HCT116 (cell line): ENCODE data around the gene OR9Q2. TPM values are rescaled to one million over a fixed set of nuclear protein-coding genes. Genes with fewer than 3 reads are reported as not detected.

Experiments used
- ATAC-seq: fragments of 200-7000 bp; cut with Tn5 transposase; 2 replicates; pipeline ENCODE4 v1.9.1; 2020; ENCODE audit warnings: mild to moderate bottlenecking, moderate library complexity
- BruUV-seq: library from RNA; stranded (reverse); fragments of 400-500 nt; replicated peaks from 2 replicates; lab custom pipeline; 2021; lab: Mats Ljungman, UMichigan
- CTCF ChIA-PET: fragments of 300-600 bp; sonication (Branson Sonifier 250); formaldehyde crosslinking; loops from one replicate; lab custom pipeline; 2021; ENCODE audit warnings: antibody characterized with exemption; lab: Charles Lee
- POLR2A ChIA-PET: fragments of 300-600, 350-600 bp; sonication (Branson Sonifier 250); formaldehyde crosslinking; loops from one replicate; lab custom pipeline; 2021; ENCODE audit warnings: antibody characterized with exemption; lab: Charles Lee
- RAD21 ChIA-PET, 2 experiments: fragments of 300-600 bp; sonication (Branson Sonifier 250); formaldehyde crosslinking; loops; one replicate each; lab custom pipeline; 2023; ENCODE audit warnings: low total read pairs in 2 of 2; ENCODE audit not compliant: uncharacterized antibody in 2 of 2, unreplicated experiment in 2 of 2, low non-redundant PET in 1 of 2; lab: Charles Lee
- DNase-seq: peaks from one replicate; pipeline ENCODE4 v3.0.0-alpha.2; 2010; ENCODE audit warnings: low read depth, low spot score
- H2AFZ ChIP-seq: fragments of 200-600 bp; shearing (Covaris generic), sonication (generic); 2 replicates; pipeline ENCODE4 v1.6.1; 2017; ENCODE audit warnings: low read depth, mixed run types, mixed read lengths, antibody characterized with exemption, low read length; ENCODE audit not compliant: poor library complexity, severe bottlenecking
- H3K27ac ChIP-seq: 2 replicates; pipeline ENCODE4 v1.5.1; 2012; ENCODE audit warnings: low read depth, low read length
- H3K27me3 ChIP-seq: fragments of 200-600 bp; sonication (generic); 2 replicates; pipeline ENCODE4 v1.6.1; 2016; ENCODE audit warnings: mixed run types, low read length, mixed read lengths; ENCODE audit not compliant: insufficient read depth
- H3K36me3 ChIP-seq, 2 experiments: fragments of 200-500 bp in 1 of 2; fragments of 200-600 bp in 1 of 2; sonication (Bioruptor generic) in 1 of 2; sonication (generic) in 1 of 2; 2 replicates each; pipeline versions ENCODE4 v1.5.1 to v1.6.1; 2014 to 2016; ENCODE audit warnings: low read length in 2 of 2, inconsistent platforms in 1 of 2, mixed read lengths in 1 of 2, mixed run types in 1 of 2; ENCODE audit not compliant: insufficient read depth in 2 of 2, control insufficient read depth in 1 of 2
- H3K4me1 ChIP-seq, 2 experiments: fragments of 200-600 bp in 1 of 2; sonication (generic) in 1 of 2; 2 replicates each; pipeline versions ENCODE4 v1.5.1 to v1.6.1; 2012 to 2017; ENCODE audit warnings: low read length in 2 of 2, inconsistent platforms in 1 of 2, mild to moderate bottlenecking in 1 of 2, mixed read lengths in 1 of 2, mixed run types in 1 of 2, moderate library complexity in 1 of 2; ENCODE audit not compliant: insufficient read depth in 2 of 2, control insufficient read depth in 1 of 2
- H3K4me2 ChIP-seq: fragments of 200-600 bp; sonication (generic); 2 replicates; pipeline ENCODE4 v1.6.1; 2017; ENCODE audit warnings: mixed run types, low read length, mixed read lengths
- H3K4me3 ChIP-seq, 2 experiments: fragments of 200-600 bp in 1 of 2; sonication (generic) in 1 of 2; replicated peaks in 1 of 2; 2 replicates each; pipeline ENCODE4 v1.5.1; 2011 to 2016; ENCODE audit warnings: low read length in 2 of 2, control low read depth in 1 of 2, low read depth in 1 of 2, mild to moderate bottlenecking in 1 of 2, mixed read lengths in 1 of 2, mixed run types in 1 of 2
- H3K79me2 ChIP-seq: fragments of 200-600 bp; sonication (generic); 2 replicates; pipeline ENCODE4 v1.6.1; 2017; ENCODE audit warnings: mild to moderate bottlenecking, mixed run types, low read length, moderate library complexity, mixed read lengths; ENCODE audit not compliant: insufficient read depth
- H3K9ac ChIP-seq: fragments of 200-600 bp; sonication (generic); 2 replicates; pipeline ENCODE4 v1.6.1; 2016; ENCODE audit warnings: low read length, mixed read lengths
- H3K9me2 ChIP-seq: fragments of 200-600 bp; sonication (generic), shearing (Covaris generic); 2 replicates; pipeline ENCODE4 v1.6.1; 2017; ENCODE audit warnings: mixed run types, mild to moderate bottlenecking, moderate library complexity; ENCODE audit not compliant: insufficient read depth
- H3K9me3 ChIP-seq, 2 experiments: fragments of 200-500 bp in 1 of 2; fragments of 200-600 bp in 1 of 2; sonication (Bioruptor generic) in 1 of 2; sonication (generic) in 1 of 2; 2 replicates each; pipeline ENCODE4 v1.6.1; 2014 to 2017; ENCODE audit warnings: low read length in 2 of 2, mixed read lengths in 2 of 2, inconsistent platforms in 1 of 2, low read depth in 1 of 2, mild to moderate bottlenecking in 1 of 2, mixed run types in 1 of 2, moderate library complexity in 1 of 2; ENCODE audit not compliant: control insufficient read depth in 1 of 2, insufficient read depth in 1 of 2
- H4K20me1 ChIP-seq: fragments of 200-600 bp; sonication (generic), shearing (Covaris generic); 2 replicates; pipeline ENCODE4 v1.6.1; 2017; ENCODE audit warnings: mixed run types, mild to moderate bottlenecking, moderate library complexity; ENCODE audit not compliant: insufficient read depth
- CBX3 ChIP-seq: IDR thresholded peaks from 2 replicates; pipeline ENCODE4 v1.6.1; 2012; ENCODE audit warnings: low read depth
- EGR1 ChIP-seq: IDR thresholded peaks from 2 replicates; pipeline ENCODE4 v1.6.1; 2012; ENCODE audit warnings: low read depth
- FOSL1 ChIP-seq: IDR thresholded peaks from 2 replicates; pipeline ENCODE4 v1.6.1; 2012; ENCODE audit warnings: low read depth
- RAD21 ChIP-seq: IDR thresholded peaks from 2 replicates; pipeline ENCODE4 v1.6.1; 2012; ENCODE audit warnings: low read depth, mild to moderate bottlenecking
- SP1 ChIP-seq: IDR thresholded peaks from 2 replicates; pipeline ENCODE4 v1.6.1; 2012; ENCODE audit warnings: low read depth
- TCF7L2 ChIP-seq: IDR thresholded peaks from 2 replicates; pipeline ENCODE4 v1.7.0; 2011; ENCODE audit warnings: borderline replicate concordance, inconsistent platforms; ENCODE audit not compliant: insufficient read depth, insufficient read length; ENCODE audit errors: extremely low read depth
- YY1 ChIP-seq: IDR thresholded peaks from 2 replicates; pipeline ENCODE4 v1.6.1; 2011; ENCODE audit warnings: low read length, low read depth, moderate library complexity, mild to moderate bottlenecking; ENCODE audit not compliant: insufficient replicate concordance; ENCODE audit errors: extremely low read depth
- ZFX ChIP-seq: fragments of 450-650 bp; IDR thresholded peaks from 2 replicates; pipeline ENCODE4 v1.6.1; 2017
- ZNF274 ChIP-seq: fragments of 200-500 bp; sonication (Bioruptor generic); IDR thresholded peaks from 2 replicates; pipeline ENCODE4 v1.6.1; 2014; ENCODE audit warnings: mild to moderate bottlenecking, low read depth, low read length, inconsistent platforms
- intact Hi-C: fragments of 100-400 bp; cut with micrococcal nuclease; formaldehyde crosslinking; loops from 2 replicates; pipeline ENCODE4 v1.10.0; 2022
- total RNA-seq: library from RNA; stranded (reverse); gene quantifications from one replicate; pipeline ENCODE4 v1.2.1, GENCODE V29; 2021; ENCODE audit not compliant: unreplicated experiment
- TF ChIP-seq, protein P1 (sequence below): IDR thresholded peaks from 2 replicates; pipeline ENCODE4 v1.6.1; 2011; ENCODE audit warnings: mild to moderate bottlenecking, low read length, moderate library complexity; ENCODE audit not compliant: insufficient replicate concordance; ENCODE audit errors: extremely low read depth

Gene OR9Q2
- total RNA-seq, 1 experiment from 2014 or later: not detected

- peaks cover 7% of the 10 kb centered on the region; the same call in 1 of the 2 replicates for H3K27me3 ChIP-seq
- no peaks in the 10 kb centered on the region for H3K79me2 ChIP-seq
- TF ChIP-seq YY1 (no peak), CBX3 (no peak), ZFX (no peak), TCF7L2 (no peak), SP1 (no peak), ZNF274 (no peak), RAD21 (no peak)
- intact Hi-C loops: no loop called here
- ChIA-PET POLR2A (no interaction called here), CTCF (no interaction called here), RAD21 (no interaction called here)
- H3K27ac ChIP-seq: no peak overlapping the region
- no peak for ATAC-seq
- H4K20me1 ChIP-seq: no peaks in the 10 kb centered on the region
- BruUV-seq: no TSS peak
- H3K4me2 ChIP-seq: no peak overlapping the region
- H2AFZ ChIP-seq: no peak overlapping the region
- no peak for DNase-seq
- no peak overlapping the region for H3K9ac ChIP-seq
- H3K36me3 ChIP-seq: no peaks in the 10 kb centered on the region
- H3K9me3 ChIP-seq: no peaks in the 10 kb centered on the region
- no peaks in the 10 kb centered on the region for H3K9me2 ChIP-seq
- H3K4me1 ChIP-seq: no peaks in the 10 kb centered on the region
- H3K4me3 ChIP-seq: no peak overlapping the region
Measured at GRCh38 chr11:58192229-58192628, 3.4 kb downstream of the OR9Q2 start.

DNA sequence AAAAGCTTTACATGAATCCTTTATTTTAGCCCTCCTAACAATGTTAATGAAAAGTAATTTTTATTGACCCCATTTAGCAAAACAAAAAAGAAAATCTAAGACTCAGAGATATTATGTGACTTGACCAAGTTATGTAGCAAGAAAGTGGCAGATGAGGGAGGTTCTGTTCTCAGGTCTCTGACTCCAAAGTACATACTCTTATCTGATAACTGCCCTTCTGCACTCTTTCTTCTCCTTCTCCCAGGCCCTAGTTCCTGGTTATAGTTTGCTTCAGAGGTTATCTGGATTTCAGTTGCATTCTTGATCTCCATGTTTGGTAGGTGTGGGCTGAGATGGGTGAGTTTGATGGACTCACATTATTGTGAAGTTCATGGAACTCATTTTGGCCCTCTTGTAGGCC is 4.5 kb downstream of the OR9Q2 start:
- TF ChIP-seq EGR1 (no peak), FOSL1 (no peak)
- TF ChIP-seq, protein P1, sequence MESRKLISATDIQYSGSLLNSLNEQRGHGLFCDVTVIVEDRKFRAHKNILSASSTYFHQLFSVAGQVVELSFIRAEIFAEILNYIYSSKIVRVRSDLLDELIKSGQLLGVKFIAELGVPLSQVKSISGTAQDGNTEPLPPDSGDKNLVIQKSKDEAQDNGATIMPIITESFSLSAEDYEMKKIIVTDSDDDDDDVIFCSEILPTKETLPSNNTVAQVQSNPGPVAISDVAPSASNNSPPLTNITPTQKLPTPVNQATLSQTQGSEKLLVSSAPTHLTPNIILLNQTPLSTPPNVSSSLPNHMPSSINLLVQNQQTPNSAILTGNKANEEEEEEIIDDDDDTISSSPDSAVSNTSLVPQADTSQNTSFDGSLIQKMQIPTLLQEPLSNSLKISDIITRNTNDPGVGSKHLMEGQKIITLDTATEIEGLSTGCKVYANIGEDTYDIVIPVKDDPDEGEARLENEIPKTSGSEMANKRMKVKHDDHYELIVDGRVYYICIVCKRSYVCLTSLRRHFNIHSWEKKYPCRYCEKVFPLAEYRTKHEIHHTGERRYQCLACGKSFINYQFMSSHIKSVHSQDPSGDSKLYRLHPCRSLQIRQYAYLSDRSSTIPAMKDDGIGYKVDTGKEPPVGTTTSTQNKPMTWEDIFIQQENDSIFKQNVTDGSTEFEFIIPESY: no peak
- intact Hi-C loops: no loop called here
- Histone ChIP-seq H3K36me3 (no peaks in the 10 kb centered on the region), H3K9me3 (no peaks in the 10 kb centered on the region), H3K27me3 (peaks cover 2% of the 10 kb centered on the region; the same call in 1 of the 2 replicates), H3K9ac (no peak overlapping the region), H3K9me2 (no peaks in the 10 kb centered on the region), H2AFZ (no peak overlapping the region), H3K27ac (no peak overlapping the region), H3K79me2 (no peaks in the 10 kb centered on the region), H3K4me1 (no peaks in the 10 kb centered on the region), H3K4me2 (no peak overlapping the region), H3K4me3 (no peak overlapping the region), H4K20me1 (no peaks in the 10 kb centered on the region)
- no TSS peak for BruUV-seq
- RAD21 ChIA-PET: no interaction called here
- ATAC-seq: no peak
- no peak for DNase-seq
- POLR2A ChIA-PET: no interaction called here
- CTCF ChIA-PET: no interaction called here
